WTC11 (cell line): Measurements from ENCODE around the gene OSBPL5. TPM values are rescaled to one million over a fixed set of nuclear protein-coding genes. Genes with fewer than 3 reads are reported as not detected.

Experiments
- ATAC-seq: fragments of 200-7000 bp; cut with Tn5 transposase; 2 replicates; pipeline ENCODE4 v1.10.0; 2021; ENCODE audit warnings: mild to moderate bottlenecking, moderate library complexity
- CTCF ChIA-PET: fragments of 300-600 bp; sonication (Branson Sonifier 250); formaldehyde crosslinking; loops from one replicate; lab custom pipeline; 2021; ENCODE audit warnings: antibody characterized with exemption; lab: Charles Lee
- POLR2A ChIA-PET: fragments of 350-600 bp; sonication (Branson Sonifier 250); formaldehyde crosslinking; loops from one replicate; lab custom pipeline; 2021; ENCODE audit warnings: antibody characterized with exemption; lab: Charles Lee
- DNase-seq: peaks from one replicate; pipeline ENCODE4 v3.0.0; 2021; ENCODE audit warnings: low spot score
- H3K27ac Mint-ChIP-seq: 2 replicates; pipeline ENCODE4 v1.8.0; 2021; ENCODE audit warnings: mixed read lengths
- H3K27me3 Mint-ChIP-seq: 2 replicates; pipeline ENCODE4 v1.8.0; 2021; ENCODE audit warnings: low read depth, mild to moderate bottlenecking, moderate library complexity, mixed read lengths
- H3K36me3 Mint-ChIP-seq: 2 replicates; pipeline ENCODE4 v1.8.0; 2021; ENCODE audit warnings: mixed read lengths
- H3K4me1 Mint-ChIP-seq: 2 replicates; pipeline ENCODE4 v1.8.0; 2022; ENCODE audit warnings: mixed read lengths
- H3K4me3 Mint-ChIP-seq: 2 replicates; pipeline ENCODE4 v1.8.0; 2021; ENCODE audit warnings: mild to moderate bottlenecking, moderate library complexity, mixed read lengths
- H3K9me3 Mint-ChIP-seq: 2 replicates; pipeline ENCODE4 v1.8.0; 2021; ENCODE audit warnings: mixed read lengths
- CREM ChIP-seq: sonication (generic); formaldehyde crosslinking; IDR thresholded peaks from 2 replicates; pipeline ENCODE4 v1.8.1; 2022; ENCODE audit warnings: mild to moderate bottlenecking, missing genetic modification reagents, moderate library complexity
- ELF4 ChIP-seq: sonication (generic); formaldehyde crosslinking; IDR thresholded peaks from 2 replicates; pipeline ENCODE4 v1.8.1; 2022; ENCODE audit warnings: low read depth, mild to moderate bottlenecking, moderate library complexity, missing genetic modification reagents
- FOXJ3 ChIP-seq: sonication (generic); formaldehyde crosslinking; IDR thresholded peaks from 2 replicates; pipeline ENCODE4 v1.9.0; 2021; ENCODE audit warnings: missing genetic modification reagents, mild to moderate bottlenecking, borderline replicate concordance
- IRF2 ChIP-seq: sonication (generic); formaldehyde crosslinking; IDR thresholded peaks from 2 replicates; pipeline ENCODE4 v1.8.0; 2022; ENCODE audit warnings: low read depth, missing genetic modification reagents, borderline replicate concordance
- MXD4 ChIP-seq: fragments of 250-450 bp; sonication (Bioruptor Pico); IDR thresholded peaks from 2 replicates; pipeline ENCODE4 v1.8.0; 2021; ENCODE audit warnings: mild to moderate bottlenecking, moderate library complexity, borderline replicate concordance
- NFE2L1 ChIP-seq: sonication (generic); formaldehyde crosslinking; IDR thresholded peaks from 2 replicates; pipeline ENCODE4 v1.8.1; 2023; ENCODE audit warnings: missing genetic modification reagents
- NFYB ChIP-seq: sonication (generic); formaldehyde crosslinking; conservative IDR thresholded peaks from 2 replicates; pipeline ENCODE4 v1.8.0; 2022; ENCODE audit warnings: low read depth, missing genetic modification reagents
- NR2C2 ChIP-seq: sonication (generic); formaldehyde crosslinking; IDR thresholded peaks from 2 replicates; pipeline ENCODE4 v1.8.0; 2022; ENCODE audit warnings: mild to moderate bottlenecking, missing genetic modification reagents
- NR3C1 ChIP-seq: sonication (generic); formaldehyde crosslinking; conservative IDR thresholded peaks from 2 replicates; pipeline ENCODE4 v1.8.1; 2023; ENCODE audit warnings: low read depth, mild to moderate bottlenecking, missing genetic modification reagents
- OVOL2 ChIP-seq: fragments of 250-450 bp; sonication (Bioruptor Pico); IDR thresholded peaks from 2 replicates; pipeline ENCODE4 v1.9.0; 2021; ENCODE audit warnings: mild to moderate bottlenecking, borderline replicate concordance
- SMAD4 ChIP-seq: sonication (generic); formaldehyde crosslinking; IDR thresholded peaks from 2 replicates; pipeline ENCODE4 v1.8.0; 2022; ENCODE audit warnings: mild to moderate bottlenecking, missing genetic modification reagents
- ZNF121 ChIP-seq: sonication (generic); formaldehyde crosslinking; IDR thresholded peaks from 2 replicates; pipeline ENCODE4 v1.8.0; 2023; ENCODE audit warnings: missing genetic modification reagents
- total RNA-seq: library from RNA; stranded (reverse); gene quantifications from 3 replicates; pipeline ENCODE4 v1.2.3, GENCODE V29; 2021
- TF ChIP-seq, protein P1 (sequence below): sonication (generic); formaldehyde crosslinking; IDR thresholded peaks from 2 replicates; pipeline ENCODE4 v1.8.1; 2022; ENCODE audit warnings: low read depth, mild to moderate bottlenecking, moderate library complexity, missing genetic modification reagents, borderline replicate concordance
- TF ChIP-seq, protein P2 (sequence below): sonication (generic); formaldehyde crosslinking; IDR thresholded peaks from 2 replicates; pipeline ENCODE4 v1.8.1; 2023; ENCODE audit warnings: mild to moderate bottlenecking, moderate library complexity, missing genetic modification reagents
- TF ChIP-seq, protein P3 (sequence below): fragments of 250-450 bp; sonication (Bioruptor Pico); conservative IDR thresholded peaks from 2 replicates; pipeline ENCODE4 v1.9.0; 2021; ENCODE audit warnings: mild to moderate bottlenecking
- TF ChIP-seq, protein P4 (sequence below): sonication (generic); formaldehyde crosslinking; IDR thresholded peaks from 2 replicates; pipeline ENCODE4 v1.8.1; 2023; ENCODE audit warnings: mild to moderate bottlenecking, missing genetic modification reagents, borderline replicate concordance
- TF ChIP-seq, protein P5 (sequence below): sonication (generic); formaldehyde crosslinking; IDR thresholded peaks from 2 replicates; pipeline ENCODE4 v1.8.0; 2023; ENCODE audit warnings: mild to moderate bottlenecking, missing genetic modification reagents

Gene OSBPL5
- total RNA-seq, 1 experiment from 2014 or later, result 17.7 TPM

DNA sequence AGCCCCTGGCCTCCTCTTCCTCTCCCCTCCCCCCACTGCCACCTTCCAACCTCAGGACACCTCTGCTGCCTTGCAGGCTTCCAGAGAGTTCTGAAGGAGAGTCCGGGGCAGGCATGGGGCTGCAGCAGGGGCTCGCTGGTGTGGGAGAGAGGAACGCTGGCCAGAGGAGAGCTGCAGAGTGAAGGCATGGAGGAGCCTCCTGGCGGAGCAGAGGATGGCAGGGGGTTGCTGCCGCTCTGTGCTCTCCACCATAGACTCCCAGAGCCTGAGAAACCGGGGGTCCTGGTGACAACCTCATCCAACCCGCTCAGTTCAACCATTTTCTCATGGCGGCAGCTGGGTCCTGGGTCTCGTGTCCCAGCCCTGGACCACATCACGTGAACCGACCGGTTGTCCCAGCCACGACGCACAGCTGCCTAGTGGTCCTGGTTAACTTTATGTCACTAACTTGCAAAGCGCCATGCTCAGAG, 36.0 kb upstream of the OSBPL5 start (continued):
- no peak for TF ChIP-seq SMAD4

DNA sequence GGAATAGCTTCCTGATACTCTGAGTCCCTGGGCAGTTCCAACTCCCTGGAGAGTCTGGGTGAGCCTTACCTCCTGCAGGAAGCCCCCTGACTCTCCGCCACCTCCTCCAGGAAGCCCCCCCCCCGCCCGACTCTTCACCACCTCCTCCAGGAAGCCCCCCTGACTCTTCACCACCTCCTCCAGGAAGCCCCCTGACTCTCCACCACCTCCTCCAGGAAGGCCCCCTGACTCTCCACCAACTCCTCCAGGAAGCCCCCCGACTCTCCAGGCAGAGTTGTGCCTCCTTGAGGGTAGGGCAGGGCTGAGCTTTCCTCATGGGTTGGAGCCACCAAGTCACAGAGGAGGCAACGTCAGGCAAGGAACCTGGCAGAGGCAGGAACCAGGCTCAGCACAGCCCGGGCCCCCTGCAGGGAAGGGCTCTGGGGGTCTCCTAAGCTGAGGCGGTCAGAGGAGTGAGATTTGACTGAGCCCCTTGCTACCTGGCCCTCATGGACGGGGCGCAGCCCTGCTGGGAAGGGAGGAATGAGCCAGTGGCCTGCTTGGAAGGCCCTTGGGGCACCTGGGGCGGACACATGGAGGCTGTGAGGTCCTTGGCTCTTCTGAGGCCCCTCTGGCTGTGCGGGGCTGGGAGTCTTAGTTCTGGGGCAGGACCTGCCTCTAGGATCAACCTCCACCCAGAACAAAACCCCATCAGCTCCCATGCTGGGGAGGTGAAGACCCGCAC, 35.4 kb upstream of the OSBPL5 start:
- H3K9me3 Mint-ChIP-seq, result no peaks in the 10 kb centered on the region
- peaks cover 42% of the 10 kb centered on the region for H3K27me3 Mint-ChIP-seq
- POLR2A ChIA-PET, result no interaction called here
- TF ChIP-seq MXD4 (CRISPR knock-in tag) (no peak), OVOL2 (CRISPR knock-in tag) (no peak), NFE2L1 (CRISPR knock-in tag) (no peak), ZNF121 (no peak), NR3C1 (CRISPR knock-in tag) (no peak), NFYB (CRISPR knock-in tag) (no peak), ELF4 (no peak), FOXJ3 (CRISPR knock-in tag) (no peak), NR2C2 (CRISPR knock-in tag) (no peak), IRF2 (CRISPR knock-in tag) (no peak), CREM (no peak)
- TF ChIP-seq, protein P1, sequence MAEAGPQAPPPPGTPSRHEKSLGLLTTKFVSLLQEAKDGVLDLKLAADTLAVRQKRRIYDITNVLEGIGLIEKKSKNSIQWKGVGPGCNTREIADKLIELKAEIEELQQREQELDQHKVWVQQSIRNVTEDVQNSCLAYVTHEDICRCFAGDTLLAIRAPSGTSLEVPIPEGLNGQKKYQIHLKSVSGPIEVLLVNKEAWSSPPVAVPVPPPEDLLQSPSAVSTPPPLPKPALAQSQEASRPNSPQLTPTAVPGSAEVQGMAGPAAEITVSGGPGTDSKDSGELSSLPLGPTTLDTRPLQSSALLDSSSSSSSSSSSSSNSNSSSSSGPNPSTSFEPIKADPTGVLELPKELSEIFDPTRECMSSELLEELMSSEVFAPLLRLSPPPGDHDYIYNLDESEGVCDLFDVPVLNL (CRISPR knock-in tag), result no peak
- TF ChIP-seq, protein P2, sequence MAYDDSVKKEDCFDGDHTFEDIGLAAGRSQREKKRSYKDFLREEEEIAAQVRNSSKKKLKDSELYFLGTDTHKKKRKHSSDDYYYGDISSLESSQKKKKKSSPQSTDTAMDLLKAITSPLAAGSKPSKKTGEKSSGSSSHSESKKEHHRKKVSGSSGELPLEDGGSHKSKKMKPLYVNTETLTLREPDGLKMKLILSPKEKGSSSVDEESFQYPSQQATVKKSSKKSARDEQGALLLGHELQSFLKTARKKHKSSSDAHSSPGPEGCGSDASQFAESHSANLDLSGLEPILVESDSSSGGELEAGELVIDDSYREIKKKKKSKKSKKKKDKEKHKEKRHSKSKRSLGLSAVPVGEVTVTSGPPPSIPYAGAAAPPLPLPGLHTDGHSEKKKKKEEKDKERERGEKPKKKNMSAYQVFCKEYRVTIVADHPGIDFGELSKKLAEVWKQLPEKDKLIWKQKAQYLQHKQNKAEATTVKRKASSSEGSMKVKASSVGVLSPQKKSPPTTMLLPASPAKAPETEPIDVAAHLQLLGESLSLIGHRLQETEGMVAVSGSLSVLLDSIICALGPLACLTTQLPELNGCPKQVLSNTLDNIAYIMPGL, result no peak
- TF ChIP-seq, protein P3, sequence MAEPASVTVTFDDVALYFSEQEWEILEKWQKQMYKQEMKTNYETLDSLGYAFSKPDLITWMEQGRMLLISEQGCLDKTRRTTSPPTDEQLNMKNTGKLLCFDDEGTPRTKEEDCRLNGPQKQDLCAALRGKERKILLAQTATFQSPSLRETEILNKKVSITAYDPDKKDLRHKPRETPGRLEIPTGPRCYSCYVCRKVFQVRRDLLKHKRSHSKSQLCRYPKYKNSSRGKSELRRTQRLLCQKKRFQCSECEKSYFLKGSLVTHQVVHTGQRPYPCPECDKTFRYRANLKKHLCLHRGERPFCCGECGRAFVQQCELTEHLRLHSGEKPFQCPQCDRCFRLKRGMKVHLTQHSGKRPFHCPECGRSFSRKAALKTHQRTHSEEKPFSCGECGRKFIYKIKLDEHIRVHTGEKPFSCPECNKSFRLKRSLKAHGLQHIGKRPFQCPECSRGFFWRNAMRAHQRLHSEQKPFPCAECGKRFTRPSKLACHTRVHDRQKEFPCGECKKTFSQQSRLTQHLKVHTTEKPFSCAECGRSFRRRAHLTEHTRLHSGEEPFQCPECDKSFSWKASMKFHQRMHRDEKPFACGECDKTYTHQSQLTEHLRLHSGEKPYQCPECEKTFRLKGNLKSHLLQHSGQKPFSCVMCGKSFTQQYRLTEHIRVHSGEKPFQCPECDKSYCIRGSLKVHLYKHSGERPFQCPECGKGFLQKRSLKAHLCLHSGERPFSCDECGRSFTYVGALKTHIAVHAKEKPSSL (CRISPR knock-in tag), result no peak
- TF ChIP-seq, protein P4, sequence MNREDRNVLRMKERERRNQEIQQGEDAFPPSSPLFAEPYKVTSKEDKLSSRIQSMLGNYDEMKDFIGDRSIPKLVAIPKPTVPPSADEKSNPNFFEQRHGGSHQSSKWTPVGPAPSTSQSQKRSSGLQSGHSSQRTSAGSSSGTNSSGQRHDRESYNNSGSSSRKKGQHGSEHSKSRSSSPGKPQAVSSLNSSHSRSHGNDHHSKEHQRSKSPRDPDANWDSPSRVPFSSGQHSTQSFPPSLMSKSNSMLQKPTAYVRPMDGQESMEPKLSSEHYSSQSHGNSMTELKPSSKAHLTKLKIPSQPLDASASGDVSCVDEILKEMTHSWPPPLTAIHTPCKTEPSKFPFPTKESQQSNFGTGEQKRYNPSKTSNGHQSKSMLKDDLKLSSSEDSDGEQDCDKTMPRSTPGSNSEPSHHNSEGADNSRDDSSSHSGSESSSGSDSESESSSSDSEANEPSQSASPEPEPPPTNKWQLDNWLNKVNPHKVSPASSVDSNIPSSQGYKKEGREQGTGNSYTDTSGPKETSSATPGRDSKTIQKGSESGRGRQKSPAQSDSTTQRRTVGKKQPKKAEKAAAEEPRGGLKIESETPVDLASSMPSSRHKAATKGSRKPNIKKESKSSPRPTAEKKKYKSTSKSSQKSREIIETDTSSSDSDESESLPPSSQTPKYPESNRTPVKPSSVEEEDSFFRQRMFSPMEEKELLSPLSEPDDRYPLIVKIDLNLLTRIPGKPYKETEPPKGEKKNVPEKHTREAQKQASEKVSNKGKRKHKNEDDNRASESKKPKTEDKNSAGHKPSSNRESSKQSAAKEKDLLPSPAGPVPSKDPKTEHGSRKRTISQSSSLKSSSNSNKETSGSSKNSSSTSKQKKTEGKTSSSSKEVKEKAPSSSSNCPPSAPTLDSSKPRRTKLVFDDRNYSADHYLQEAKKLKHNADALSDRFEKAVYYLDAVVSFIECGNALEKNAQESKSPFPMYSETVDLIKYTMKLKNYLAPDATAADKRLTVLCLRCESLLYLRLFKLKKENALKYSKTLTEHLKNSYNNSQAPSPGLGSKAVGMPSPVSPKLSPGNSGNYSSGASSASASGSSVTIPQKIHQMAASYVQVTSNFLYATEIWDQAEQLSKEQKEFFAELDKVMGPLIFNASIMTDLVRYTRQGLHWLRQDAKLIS (CRISPR knock-in tag), result no peak
- TF ChIP-seq, protein P5, sequence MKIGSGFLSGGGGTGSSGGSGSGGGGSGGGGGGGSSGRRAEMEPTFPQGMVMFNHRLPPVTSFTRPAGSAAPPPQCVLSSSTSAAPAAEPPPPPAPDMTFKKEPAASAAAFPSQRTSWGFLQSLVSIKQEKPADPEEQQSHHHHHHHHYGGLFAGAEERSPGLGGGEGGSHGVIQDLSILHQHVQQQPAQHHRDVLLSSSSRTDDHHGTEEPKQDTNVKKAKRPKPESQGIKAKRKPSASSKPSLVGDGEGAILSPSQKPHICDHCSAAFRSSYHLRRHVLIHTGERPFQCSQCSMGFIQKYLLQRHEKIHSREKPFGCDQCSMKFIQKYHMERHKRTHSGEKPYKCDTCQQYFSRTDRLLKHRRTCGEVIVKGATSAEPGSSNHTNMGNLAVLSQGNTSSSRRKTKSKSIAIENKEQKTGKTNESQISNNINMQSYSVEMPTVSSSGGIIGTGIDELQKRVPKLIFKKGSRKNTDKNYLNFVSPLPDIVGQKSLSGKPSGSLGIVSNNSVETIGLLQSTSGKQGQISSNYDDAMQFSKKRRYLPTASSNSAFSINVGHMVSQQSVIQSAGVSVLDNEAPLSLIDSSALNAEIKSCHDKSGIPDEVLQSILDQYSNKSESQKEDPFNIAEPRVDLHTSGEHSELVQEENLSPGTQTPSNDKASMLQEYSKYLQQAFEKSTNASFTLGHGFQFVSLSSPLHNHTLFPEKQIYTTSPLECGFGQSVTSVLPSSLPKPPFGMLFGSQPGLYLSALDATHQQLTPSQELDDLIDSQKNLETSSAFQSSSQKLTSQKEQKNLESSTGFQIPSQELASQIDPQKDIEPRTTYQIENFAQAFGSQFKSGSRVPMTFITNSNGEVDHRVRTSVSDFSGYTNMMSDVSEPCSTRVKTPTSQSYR (CRISPR knock-in tag), result no peak
- no peak overlapping the region for H3K4me3 Mint-ChIP-seq
- peaks cover 10% of the 10 kb centered on the region for H3K4me1 Mint-ChIP-seq
- CTCF ChIA-PET, result interaction anchor here (1.0 to 1.9 kb wide), 2 partner anchors 62 to 140 kb away, joined by 3 to 5 read pairs; no protein-coding TSS in a partner anchor
- H3K27ac Mint-ChIP-seq, result no peak overlapping the region
- DNase-seq, result no peak
- no peaks in the 10 kb centered on the region for H3K36me3 Mint-ChIP-seq
- no peak for ATAC-seq
